ENCODE measurements around the gene SUN1. TPM values are rescaled to one million over a fixed set of nuclear protein-coding genes. Genes with fewer than 3 reads are reported as not detected.

Gene SUN1
- polyA plus RNA-seq, 1 of the 3 experiments (the other 2 are of a cell fraction) = 369 TPM

DNA sequence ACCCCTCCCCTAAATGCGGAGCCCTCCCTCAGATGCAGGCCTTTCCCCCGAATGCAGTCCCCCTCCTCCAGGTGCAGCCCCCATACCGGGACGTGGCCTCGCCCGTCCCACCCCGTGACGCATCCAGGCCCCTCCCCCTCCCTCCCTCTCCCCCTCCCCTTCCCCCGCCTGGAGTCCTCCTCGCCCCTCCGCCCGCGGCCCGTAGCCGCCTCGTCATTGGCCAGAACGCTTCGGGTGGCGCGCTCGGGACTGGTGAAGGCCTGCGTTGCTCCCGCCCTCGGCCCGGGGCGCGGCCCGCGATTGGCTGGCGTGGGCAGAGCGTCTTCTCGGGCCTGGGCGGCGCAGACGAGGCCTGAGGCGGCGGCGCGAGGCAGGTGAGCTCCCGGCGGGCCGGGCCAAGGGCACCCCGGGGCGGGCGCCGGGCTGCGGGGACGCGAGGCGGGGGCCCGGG lies 16.0 kb upstream of the SUN1 start (continued):
- TF ChIP-seq, protein P1, sequence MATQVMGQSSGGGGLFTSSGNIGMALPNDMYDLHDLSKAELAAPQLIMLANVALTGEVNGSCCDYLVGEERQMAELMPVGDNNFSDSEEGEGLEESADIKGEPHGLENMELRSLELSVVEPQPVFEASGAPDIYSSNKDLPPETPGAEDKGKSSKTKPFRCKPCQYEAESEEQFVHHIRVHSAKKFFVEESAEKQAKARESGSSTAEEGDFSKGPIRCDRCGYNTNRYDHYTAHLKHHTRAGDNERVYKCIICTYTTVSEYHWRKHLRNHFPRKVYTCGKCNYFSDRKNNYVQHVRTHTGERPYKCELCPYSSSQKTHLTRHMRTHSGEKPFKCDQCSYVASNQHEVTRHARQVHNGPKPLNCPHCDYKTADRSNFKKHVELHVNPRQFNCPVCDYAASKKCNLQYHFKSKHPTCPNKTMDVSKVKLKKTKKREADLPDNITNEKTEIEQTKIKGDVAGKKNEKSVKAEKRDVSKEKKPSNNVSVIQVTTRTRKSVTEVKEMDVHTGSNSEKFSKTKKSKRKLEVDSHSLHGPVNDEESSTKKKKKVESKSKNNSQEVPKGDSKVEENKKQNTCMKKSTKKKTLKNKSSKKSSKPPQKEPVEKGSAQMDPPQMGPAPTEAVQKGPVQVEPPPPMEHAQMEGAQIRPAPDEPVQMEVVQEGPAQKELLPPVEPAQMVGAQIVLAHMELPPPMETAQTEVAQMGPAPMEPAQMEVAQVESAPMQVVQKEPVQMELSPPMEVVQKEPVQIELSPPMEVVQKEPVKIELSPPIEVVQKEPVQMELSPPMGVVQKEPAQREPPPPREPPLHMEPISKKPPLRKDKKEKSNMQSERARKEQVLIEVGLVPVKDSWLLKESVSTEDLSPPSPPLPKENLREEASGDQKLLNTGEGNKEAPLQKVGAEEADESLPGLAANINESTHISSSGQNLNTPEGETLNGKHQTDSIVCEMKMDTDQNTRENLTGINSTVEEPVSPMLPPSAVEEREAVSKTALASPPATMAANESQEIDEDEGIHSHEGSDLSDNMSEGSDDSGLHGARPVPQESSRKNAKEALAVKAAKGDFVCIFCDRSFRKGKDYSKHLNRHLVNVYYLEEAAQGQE (IDR thresholded peaks at IDR 0.05; ENCODE audit: low read depth, low read length) = no peak
- TF ChIP-seq JUND (IDR thresholded peaks at IDR 0.05) = no peak
- peak; percentile 74 for TF ChIP-seq RFX5 (IDR thresholded peaks at IDR 0.05; ENCODE audit: low read length)
- TF ChIP-seq NFIC (IDR thresholded peaks at IDR 0.05; ENCODE audit: borderline replicate concordance) = no peak
- TF ChIP-seq TAF1 (IDR thresholded peaks at IDR 0.05; ENCODE audit: borderline replicate concordance, low read depth, low read length) = peak; percentile 76
- TF ChIP-seq, protein P2, sequence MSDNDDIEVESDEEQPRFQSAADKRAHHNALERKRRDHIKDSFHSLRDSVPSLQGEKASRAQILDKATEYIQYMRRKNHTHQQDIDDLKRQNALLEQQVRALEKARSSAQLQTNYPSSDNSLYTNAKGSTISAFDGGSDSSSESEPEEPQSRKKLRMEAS (IDR thresholded peaks at IDR 0.05; ENCODE audit: low read depth) = peak; percentile 38; the same call in 1 of the 2 replicates

DNA sequence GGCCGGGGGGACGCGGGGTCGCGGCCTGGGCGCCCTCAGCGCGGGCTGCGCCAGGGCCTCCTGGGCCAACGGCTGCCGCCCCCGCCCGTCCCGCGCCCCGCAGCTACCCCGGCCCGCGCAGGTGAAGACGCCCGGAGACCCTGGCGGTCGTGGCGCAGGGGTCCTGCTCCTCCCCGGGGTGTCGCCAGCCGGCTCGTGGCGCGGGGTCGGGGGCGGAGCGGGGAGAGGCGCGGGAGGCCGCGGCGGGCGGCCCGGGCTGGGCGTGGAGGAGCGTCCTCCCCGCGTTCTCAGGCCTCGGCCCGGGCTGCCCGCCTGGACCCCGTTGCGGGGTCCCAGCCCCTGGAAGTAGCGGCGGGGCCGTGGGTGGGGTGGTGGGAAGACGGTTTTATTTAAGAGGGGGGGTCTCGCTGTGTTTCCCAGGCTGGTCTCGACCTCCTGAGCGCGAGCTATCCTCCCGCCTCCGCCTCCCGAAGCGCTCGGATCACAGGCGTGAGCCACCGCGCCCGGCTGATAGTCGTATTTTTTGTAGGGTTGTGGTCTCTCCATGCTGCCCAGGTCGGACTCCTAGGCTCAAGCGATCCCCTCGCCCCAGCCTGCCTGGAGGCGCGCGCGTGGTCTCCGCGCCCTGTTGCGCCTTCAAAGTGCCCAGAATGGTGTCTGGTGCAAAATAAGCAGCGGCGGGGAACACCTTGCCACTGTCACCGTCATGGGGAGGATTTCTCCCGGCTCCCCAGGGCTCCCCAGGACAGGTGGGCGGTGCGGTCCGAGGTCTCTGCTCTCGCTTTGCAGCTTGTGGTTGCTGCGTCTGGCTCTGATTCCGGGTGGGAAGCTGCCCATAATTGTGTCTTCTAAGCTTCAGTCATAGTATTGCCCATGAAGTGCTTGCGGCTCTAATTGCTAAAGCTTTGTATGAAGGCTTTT lies 15.3 kb upstream of the SUN1 start:
- Histone ChIP-seq H3K9me3 (no peaks in the 10 kb centered on the region), H3K9ac (peak overlapping the region; percentile 85), H4K20me1 (ENCODE audit: insufficient read depth) (peaks cover 50% of the 10 kb centered on the region), H3F3A (replicated peaks; ENCODE audit: insufficient read depth) (peaks cover 36% of the 10 kb centered on the region), H3K27me3 (ENCODE audit: insufficient read depth) (no peaks in the 10 kb centered on the region), H3K27ac (ENCODE audit: low read depth in 2 of 2, low read length in 1 of 2) (peak overlapping the region; percentile 53 to 60; a peak in 3 of 4 replicates), H3K4me1 (ENCODE audit: control insufficient read depth in 1 of 2, insufficient read depth in 2 of 2, low read depth in 1 of 2, low read length in 1 of 2) (peaks cover 19 to 34% of the 10 kb centered on the region in 2 experiments), H3K79me2 (ENCODE audit: insufficient read depth) (peaks cover 53% of the 10 kb centered on the region), H3K4me3 (ENCODE audit: low read depth in 2 of 2, low read length in 1 of 2) (peak overlapping the region; percentile 55 to 90), H2AFZ (ENCODE audit: low read depth) (no peak overlapping the region), H3K36me3 (replicated peaks in 1 of 2; ENCODE audit: control insufficient read depth in 1 of 2, insufficient read depth in 2 of 2, low read length in 1 of 2) (peaks cover 2 to 9% of the 10 kb centered on the region in 2 experiments), H3K9me2 (no peaks in the 10 kb centered on the region), H3K4me2 (peak overlapping the region; percentile 95)
- CTCF ChIA-PET = interaction anchor here (0.7 to 2.6 kb wide), 15 partner anchors 12 to 495 kb away, joined by 3 to 8 read pairs (median 4); partner anchors contain the start of gene SUN1
- POLR2A ChIA-PET = interaction anchor here (1.0 kb wide), 2 partner anchors 10 to 60 kb away, joined by 3 read pairs; partner anchors contain the start of gene GET4
- DNase-seq = no peak
- TF ChIP-seq SMC3 (IDR thresholded peaks at IDR 0.05; ENCODE audit: low read depth, low read length) (no peak), EZH2phosphoT487 (IDR thresholded peaks at IDR 0.05; ENCODE audit: borderline replicate concordance, low read depth) (no peak), SIN3A (IDR thresholded peaks at IDR 0.05; ENCODE audit: borderline replicate concordance, low read depth, low read length) (0 out of 2 replicates have a peak, but pooled peaks have one; percentile 34), GATA2 (CRISPR knock-in tag; IDR thresholded peaks at IDR 0.05) (no peak), FOXJ3 (CRISPR knock-in tag; IDR thresholded peaks at IDR 0.05) (no peak), MEF2A (IDR thresholded peaks at IDR 0.05; ENCODE audit: borderline replicate concordance, low read depth) (no peak), YY1 (IDR thresholded peaks at IDR 0.05; ENCODE audit: low read depth) (no peak), MXI1 (IDR thresholded peaks at IDR 0.05; ENCODE audit: low read depth, low read length) (peak; percentile 17; the same call in 1 of the 2 replicates), TAF1 (IDR thresholded peaks at IDR 0.05; ENCODE audit: borderline replicate concordance, low read depth, low read length) (no peak)
- TF ChIP-seq, protein P1 (IDR thresholded peaks at IDR 0.05; ENCODE audit: low read depth, low read length) = no peak
- TF ChIP-seq, protein P3, sequence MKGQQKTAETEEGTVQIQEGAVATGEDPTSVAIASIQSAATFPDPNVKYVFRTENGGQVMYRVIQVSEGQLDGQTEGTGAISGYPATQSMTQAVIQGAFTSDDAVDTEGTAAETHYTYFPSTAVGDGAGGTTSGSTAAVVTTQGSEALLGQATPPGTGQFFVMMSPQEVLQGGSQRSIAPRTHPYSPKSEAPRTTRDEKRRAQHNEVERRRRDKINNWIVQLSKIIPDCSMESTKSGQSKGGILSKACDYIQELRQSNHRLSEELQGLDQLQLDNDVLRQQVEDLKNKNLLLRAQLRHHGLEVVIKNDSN (IDR thresholded peaks at IDR 0.05; ENCODE audit: borderline replicate concordance, low read depth) = no peak
- 7% methylated on average over 11 of the region's 88 CpGs for WGBS (ENCODE audit: low lambda C conversion rate)
